ENCODE results near the gene AQP1. TPM values are rescaled to one million over a fixed set of nuclear protein-coding genes. Genes with fewer than 3 reads are reported as not detected.

The AQP1 gene
- total RNA-seq, 4 donors from 2014 or later, result 92.1 to 139 (median 110) TPM

GRCh38 chr7:30902466-30902865 is 9.2 kb upstream of the AQP1 start:
- Histone ChIP-seq H3K36me3 (no peaks in the 10 kb centered on the region), H3K4me1 (peaks cover 37% of the 10 kb centered on the region), H3K9me3 (no peaks in the 10 kb centered on the region), H3K4me3 (no peak overlapping the region), H3K27me3 (no peaks in the 10 kb centered on the region), H3K27ac (no peak overlapping the region)
- TF ChIP-seq EP300 (IDR thresholded peaks at IDR 0.05) (no peak), POLR2A (IDR thresholded peaks at IDR 0.05) (no peak), CTCF (IDR thresholded peaks at IDR 0.05) (no peak), POLR2AphosphoS5 (IDR thresholded peaks at IDR 0.05) (no peak)
- DNase-seq (ENCODE audit: low spot score in 2 of 2), result no peak
- WGBS, result 89% methylated on average over 9 of the region's 11 CpGs

GRCh38 chr7:30903146-30903545 is 8.5 kb upstream of the AQP1 start:
- H3K9me3 ChIP-seq, result no peaks in the 10 kb centered on the region
- TF ChIP-seq POLR2A (IDR thresholded peaks at IDR 0.05) (no peak), CTCF (IDR thresholded peaks at IDR 0.05) (no peak), EP300 (IDR thresholded peaks at IDR 0.05) (no peak), POLR2AphosphoS5 (IDR thresholded peaks at IDR 0.05) (no peak)
- H3K27me3 ChIP-seq, result no peaks in the 10 kb centered on the region
- no peaks in the 10 kb centered on the region for H3K36me3 ChIP-seq
- H3K27ac ChIP-seq, result no peak overlapping the region
- DNase-seq (ENCODE audit: low spot score in 2 of 2), result no peak
- H3K4me3 ChIP-seq, result no peak overlapping the region
- peaks cover 39% of the 10 kb centered on the region for H3K4me1 ChIP-seq
- no CpG with 5 or more reads among the region's 8 CpGs for WGBS

GRCh38 chr7:30904561-30904960 is 7.1 kb upstream of the AQP1 start:
- WGBS, result 82% methylated on average over 9 of the region's 9 CpGs
- TF ChIP-seq POLR2A (IDR thresholded peaks at IDR 0.05), result no peak
- TF ChIP-seq CTCF (IDR thresholded peaks at IDR 0.05), result no peak
- no peak for TF ChIP-seq EP300 (IDR thresholded peaks at IDR 0.05)
- TF ChIP-seq POLR2AphosphoS5 (IDR thresholded peaks at IDR 0.05), result no peak
- no peaks in the 10 kb centered on the region for H3K27me3 ChIP-seq
- DNase-seq (ENCODE audit: low spot score in 2 of 2), result no peak
- no peak overlapping the region for H3K27ac ChIP-seq
- H3K4me1 ChIP-seq, result peaks cover 43% of the 10 kb centered on the region
- H3K4me3 ChIP-seq, result no peak overlapping the region
- H3K9me3 ChIP-seq, result no peaks in the 10 kb centered on the region
- H3K36me3 ChIP-seq, result no peaks in the 10 kb centered on the region

- Histone ChIP-seq H3K4me1 (peaks cover 50% of the 10 kb centered on the region), H3K9me3 (no peaks in the 10 kb centered on the region), H3K27ac (no peak overlapping the region), H3K4me3 (no peak overlapping the region), H3K36me3 (no peaks in the 10 kb centered on the region), H3K27me3 (no peaks in the 10 kb centered on the region)
- 75% methylated on average over 15 of the region's 15 CpGs for WGBS
- DNase-seq (ENCODE audit: low spot score in 2 of 2), result no peak
- TF ChIP-seq CTCF (IDR thresholded peaks at IDR 0.05) (no peak), POLR2AphosphoS5 (IDR thresholded peaks at IDR 0.05) (no peak), EP300 (IDR thresholded peaks at IDR 0.05) (no peak), POLR2A (IDR thresholded peaks at IDR 0.05) (no peak)
Measured at GRCh38 chr7:30905078-30906012, 6.3 kb upstream of the AQP1 start.

GRCh38 chr7:30906014-30906413 is 5.6 kb upstream of the AQP1 start:
- DNase-seq (ENCODE audit: low spot score in 2 of 2), result no peak
- WGBS, result 20% methylated on average over 1 of the region's 7 CpGs
- peaks cover 57% of the 10 kb centered on the region for H3K4me1 ChIP-seq
- no peaks in the 10 kb centered on the region for H3K27me3 ChIP-seq
- H3K36me3 ChIP-seq, result no peaks in the 10 kb centered on the region
- no peak for TF ChIP-seq EP300 (IDR thresholded peaks at IDR 0.05)
- no peak for TF ChIP-seq POLR2AphosphoS5 (IDR thresholded peaks at IDR 0.05)
- TF ChIP-seq CTCF (IDR thresholded peaks at IDR 0.05), result no peak
- TF ChIP-seq POLR2A (IDR thresholded peaks at IDR 0.05), result no peak
- no peaks in the 10 kb centered on the region for H3K9me3 ChIP-seq
- no peak overlapping the region for H3K4me3 ChIP-seq
- H3K27ac ChIP-seq, result no peak overlapping the region
